GM18868 (cell line): ENCODE measurements around the gene DOCK6.
"Not testable (repeated sequence)": the region's sequence is repeated elsewhere in the genome, so short reads cannot be mapped to it uniquely, and the experiment has no call there.

Experiments
- ATAC-seq: cut with Tn5 transposase; IDR thresholded peaks from one replicate; pipeline ENCODE4 v1.9.1; 2021; ENCODE audit warnings: mild to moderate bottlenecking, moderate library complexity; ENCODE audit not compliant: unreplicated experiment

DOCK6 gene

DNA sequence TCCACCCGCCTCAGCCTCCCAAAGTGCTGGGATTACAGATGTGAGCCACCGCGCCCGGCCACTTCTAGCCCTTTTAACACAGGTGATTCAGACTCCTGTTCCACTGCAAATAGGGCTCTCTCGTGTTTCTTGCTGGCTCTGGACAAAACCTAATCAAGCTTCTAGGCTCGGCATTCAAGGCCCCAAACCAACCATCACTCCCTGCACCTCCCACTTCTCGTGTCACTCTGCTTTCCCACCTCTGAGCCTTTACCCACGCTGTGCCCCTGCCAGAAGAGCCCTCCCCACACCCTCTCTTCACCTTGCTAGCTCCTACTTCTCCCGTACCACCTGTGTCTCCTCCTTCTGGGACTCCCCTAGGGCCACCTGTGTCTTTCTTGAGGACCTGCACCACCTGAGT, 84.7 kb downstream of the DOCK6 start:
- no peak for ATAC-seq

GRCh38 chr19:11176466-11177193, 85.7 kb downstream of the DOCK6 start:
- ATAC-seq = no peak

GRCh38 chr19:11175920-11176319, 86.4 kb downstream of the DOCK6 start:
- no peak for ATAC-seq

DNA sequence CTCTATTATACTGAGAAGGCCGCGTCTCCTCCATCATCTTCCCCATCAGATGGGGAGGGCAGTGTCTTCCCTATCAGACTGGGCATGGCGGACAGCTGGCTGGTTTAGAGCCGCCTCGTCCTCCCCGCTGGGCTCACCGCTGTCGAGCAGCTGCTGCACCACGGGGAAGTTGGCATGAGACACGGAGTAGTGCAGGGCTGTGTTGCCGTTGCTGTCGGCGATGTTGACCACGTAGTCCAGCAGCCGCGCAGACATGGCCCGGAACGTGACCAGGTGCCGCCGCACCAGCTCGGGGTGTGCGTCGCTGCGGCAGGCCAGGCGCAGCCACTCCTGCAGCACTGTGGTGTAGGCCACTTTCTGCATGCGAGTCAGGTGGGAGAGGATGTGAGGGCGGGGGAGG, 88.0 kb downstream of the DOCK6 start:
- ATAC-seq = no peak

DNA sequence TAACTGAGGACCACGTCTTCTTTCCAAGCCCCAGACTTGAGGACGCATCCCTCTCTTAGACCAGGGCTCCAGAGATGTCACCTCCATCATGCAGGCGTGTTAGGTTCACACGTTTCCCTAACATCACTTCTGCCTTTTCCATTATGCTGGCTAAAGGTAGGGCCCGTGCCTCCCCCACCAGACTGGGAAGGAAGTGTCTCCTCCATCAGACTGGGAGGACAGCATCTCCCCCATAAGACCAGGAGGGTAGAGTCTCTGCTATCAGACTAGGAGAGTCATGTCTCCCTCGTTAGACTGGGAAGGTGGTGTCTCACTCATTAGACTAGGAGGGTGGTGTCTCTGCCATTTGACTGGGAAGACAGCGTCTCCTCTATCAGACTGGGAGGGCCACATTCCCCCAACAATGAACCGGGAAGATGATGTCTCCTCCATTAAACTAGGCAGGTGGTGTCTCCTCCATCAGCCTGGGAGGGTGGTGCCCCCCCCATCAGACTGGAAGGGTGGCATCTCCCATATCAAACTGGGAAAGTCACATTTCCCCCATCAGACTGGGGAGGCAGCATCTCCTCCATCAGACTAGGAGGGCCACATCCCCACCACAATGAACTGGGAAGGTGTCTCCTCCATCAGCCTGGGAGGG, 88.7 kb downstream of the DOCK6 start:
- ATAC-seq = no peak

- ATAC-seq = no peak
Observed at GRCh38 chr19:11172576-11172975, 89.7 kb downstream of the DOCK6 start.

GRCh38 chr19:11171144-11171543, 91.2 kb downstream of the DOCK6 start:
- no peak for ATAC-seq

DNA sequence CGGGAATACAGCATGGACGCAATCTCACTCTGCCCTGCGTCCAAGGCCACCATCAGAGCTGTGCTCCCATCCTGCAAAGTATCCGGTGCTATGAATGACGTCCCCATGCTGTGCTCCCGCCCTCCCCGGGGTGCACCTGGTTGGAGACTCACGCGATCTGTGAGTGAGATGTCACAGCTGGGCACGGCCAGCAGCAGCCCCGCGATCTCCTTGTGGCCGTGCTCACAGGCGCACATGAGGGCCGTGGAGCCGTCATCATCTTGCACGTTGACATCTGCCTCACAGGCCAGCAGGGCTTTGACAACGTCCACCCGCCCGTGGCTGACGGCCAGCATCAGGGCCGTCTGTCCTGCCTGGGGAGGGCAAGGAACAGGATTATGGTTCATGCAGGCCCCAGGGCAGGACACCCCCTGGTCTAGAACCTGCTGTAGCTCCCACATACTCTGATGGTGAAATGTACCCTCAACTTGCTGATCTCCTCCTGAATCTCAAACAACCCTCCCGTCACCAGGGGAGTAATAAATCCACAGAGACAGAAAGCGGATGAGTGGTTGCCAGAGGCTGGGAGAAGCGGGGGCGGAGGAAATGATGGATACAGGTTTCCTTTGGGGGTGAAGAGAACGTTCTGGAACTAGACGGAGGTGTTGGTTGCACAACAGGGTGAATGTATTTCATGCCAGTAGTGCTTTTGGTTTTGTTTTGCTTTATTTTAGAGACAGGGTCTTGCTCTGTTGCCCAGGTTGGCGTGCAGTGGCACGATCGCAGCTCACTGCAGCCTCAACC, 92.2 kb downstream of the DOCK6 start:
- no peak for ATAC-seq

DNA sequence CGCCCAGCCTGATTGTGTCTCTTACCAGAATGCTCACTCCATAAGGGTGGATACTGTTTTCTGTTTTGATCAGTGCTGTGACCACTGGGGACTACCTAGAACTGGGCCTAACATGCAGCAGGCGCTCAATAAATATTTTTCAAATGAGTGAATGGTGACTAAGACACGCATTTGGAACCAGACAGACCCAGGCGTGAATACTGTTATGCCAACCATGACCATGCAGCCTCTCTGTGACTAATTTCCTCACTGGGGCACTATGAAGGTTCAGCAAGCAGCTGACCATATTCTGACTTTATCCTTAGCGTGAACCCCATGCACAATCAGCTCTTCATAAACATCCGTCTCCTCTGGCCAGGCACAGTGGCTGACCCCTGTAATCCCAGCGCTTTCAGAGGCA, 93.8 kb downstream of the DOCK6 start:
- ATAC-seq = no peak

DNA sequence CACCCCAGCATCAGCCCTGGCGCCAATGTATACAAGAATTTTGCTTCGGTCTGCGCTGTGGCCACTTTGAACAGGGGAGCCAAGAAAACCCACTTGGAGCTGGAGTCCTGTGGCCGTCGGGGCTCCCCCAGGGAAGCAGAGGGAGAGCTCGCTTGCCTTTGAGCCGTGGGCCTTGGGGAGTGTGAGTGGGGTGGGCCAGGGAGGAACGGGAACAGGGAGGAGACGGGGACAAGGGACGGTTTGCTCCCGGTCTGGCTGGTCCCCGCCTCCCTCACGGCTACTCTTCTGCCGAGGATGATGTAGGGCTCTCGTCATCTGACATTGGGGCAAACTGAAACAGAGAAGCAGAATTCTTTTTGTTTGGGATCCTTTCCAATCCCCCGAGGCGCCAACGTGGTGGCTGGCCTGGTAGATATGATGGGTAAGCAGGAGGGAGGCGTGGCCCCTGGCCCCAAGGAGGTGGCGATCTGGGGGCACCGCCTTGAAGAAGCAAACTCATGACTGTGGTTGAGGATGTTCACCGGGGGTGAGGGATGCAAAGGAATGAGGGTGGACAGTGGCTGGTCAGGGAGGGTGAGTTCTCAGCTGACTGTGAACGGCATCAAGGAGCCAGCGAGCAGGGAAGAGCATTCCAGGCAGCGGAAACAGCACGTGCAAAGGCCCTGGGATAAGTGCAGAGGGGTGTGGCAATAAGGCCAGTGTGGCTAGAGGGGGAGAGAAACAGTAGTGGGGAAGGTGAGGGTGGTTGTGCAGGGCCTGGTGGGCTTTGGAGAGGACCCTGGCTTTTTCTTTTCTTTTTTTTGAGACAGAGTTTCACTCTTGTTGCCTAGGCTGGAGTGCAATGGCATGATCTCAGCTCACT, 95.8 kb downstream of the DOCK6 start:
- ATAC-seq = no peak

DNA sequence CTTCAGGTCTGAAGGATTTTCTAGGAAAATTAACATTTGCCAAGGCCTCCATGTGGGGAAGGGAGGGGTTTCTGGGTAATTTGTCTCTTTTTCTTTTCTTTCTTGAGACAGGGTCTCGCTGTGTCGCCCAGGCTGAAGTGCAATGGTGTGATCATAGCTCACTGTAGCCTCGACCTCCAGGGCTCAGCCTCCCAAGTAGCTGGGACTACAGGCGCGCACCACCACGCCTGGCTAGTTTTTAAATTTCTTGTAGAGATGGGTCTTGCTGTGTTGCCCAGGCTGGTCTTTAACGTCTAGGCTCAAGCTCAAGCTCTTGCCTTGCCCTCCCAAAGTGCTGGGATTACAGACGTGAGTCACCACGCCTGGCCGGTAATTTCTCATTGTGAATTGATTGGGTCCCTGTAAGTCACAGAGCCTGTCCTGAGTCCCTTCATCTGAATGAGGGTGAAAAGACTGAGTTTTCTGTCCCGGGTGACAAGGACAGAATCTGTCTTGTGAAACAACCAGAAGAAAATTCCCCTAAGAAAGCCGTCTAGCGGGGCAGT, 96.8 kb downstream of the DOCK6 start:
- no peak for ATAC-seq

- ATAC-seq = no peak
Observed at GRCh38 chr19:11164879-11165406, 97.4 kb downstream of the DOCK6 start.

- ATAC-seq = no peak
Observed at GRCh38 chr19:11164296-11164695, 98.0 kb downstream of the DOCK6 start.

DNA sequence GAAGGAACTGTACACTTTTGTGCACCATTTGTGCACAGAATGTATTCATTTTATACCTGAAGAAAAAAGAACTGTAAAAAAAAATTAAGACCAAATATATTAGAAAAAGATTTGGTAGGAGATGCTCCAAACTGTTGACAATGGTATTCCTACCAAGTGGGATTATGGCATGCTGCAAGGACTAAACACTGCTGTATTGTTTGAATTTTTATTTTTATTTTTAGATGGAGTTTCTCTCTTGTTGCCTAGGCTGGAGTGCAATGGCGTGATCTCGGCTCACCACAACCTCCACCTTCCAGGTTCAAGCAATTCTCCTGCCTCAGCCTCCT, 101.9 kb downstream of the DOCK6 start:
- not testable (repeated sequence) for ATAC-seq

DNA sequence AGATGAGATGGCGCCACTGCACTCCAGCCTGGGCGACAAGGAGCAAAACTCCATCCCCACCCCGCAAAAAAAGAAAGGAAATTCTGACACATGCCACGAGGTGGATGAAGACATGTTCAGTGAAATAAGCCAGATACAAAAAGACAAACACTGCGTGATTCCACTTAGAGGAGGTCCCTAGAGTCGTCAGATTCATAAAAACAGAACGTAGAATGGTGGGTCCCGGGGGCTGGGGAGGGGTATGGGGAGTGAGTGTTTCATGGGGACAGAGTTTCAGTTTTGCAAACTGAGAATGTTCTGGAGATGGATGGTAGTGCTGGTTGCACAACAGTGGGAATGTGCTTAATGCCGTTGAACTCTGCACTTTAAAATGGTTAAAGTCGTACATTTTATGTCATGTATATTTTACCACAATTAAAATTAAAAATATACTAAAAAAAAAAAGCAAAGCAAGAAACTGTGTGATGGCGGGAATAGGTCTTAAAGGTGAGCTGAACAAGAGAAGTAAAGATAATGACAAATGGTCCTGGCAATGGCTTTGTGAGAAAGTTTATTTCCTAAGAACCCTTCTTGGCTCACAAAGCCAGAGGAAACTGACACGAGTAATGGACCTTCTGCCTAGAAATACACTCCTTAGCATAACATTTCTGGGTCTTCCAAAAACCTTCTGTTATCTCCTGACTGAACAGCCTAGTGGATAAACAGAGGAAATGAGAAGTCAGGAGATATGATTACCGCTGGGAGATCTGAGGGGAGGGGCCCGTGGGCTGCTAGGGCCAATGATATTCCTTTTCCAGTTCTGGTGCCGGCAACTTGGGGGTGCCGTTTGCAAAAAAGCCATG, 102.5 kb downstream of the DOCK6 start:
- ATAC-seq = no peak

- peak; percentile 98 for ATAC-seq
Observed at GRCh38 chr19:11155373-11156120, 106.8 kb downstream of the DOCK6 start, which contains the start of gene SPC24. SPC24 (minus strand) TSS chr19:11155782; CDS start chr19:11155776, 6 bp downstream.

GRCh38 chr19:11154683-11155047, 107.7 kb downstream of the DOCK6 start:
- no peak for ATAC-seq

- ATAC-seq = no peak
Observed at GRCh38 chr19:11152318-11153062, 109.8 kb downstream of the DOCK6 start.
